MM.1S (cell line): ENCODE measurements around the gene CROT.

Source experiments
- CTCF ChIP-seq: fragments of 300-600 bp; sonication (generic); IDR thresholded peaks from 2 replicates; pipeline ENCODE4 v1.5.1; 2016; ENCODE audit warnings: antibody characterized with exemption, low read length, mixed read lengths
- EZH2 ChIP-seq: fragments of 300-600 bp; sonication (generic); optimal IDR thresholded peaks from 2 replicates; pipeline ENCODE3; 2017; ENCODE audit warnings: low read depth, mild to moderate bottlenecking, antibody characterized with exemption, low read length, mixed read lengths

- TF ChIP-seq CTCF (no peak), EZH2 (no peak)
These were observed 69.3 kb downstream of the CROT start for GRCh38 chr7:87414794-87415188.
